ENCODE data around the gene MIOS.
A peak's percentile ranks its signal among the peaks of the same experiment; 100 is the strongest.
"Not testable (repeated sequence)": the region's sequence is repeated elsewhere in the genome, so short reads cannot be mapped to it uniquely, and the experiment has no call there.

MIOS gene

GRCh38 chr7:7651479-7651878 is 84.8 kb downstream of the MIOS start:
- DNase-seq = no peak

GRCh38 chr7:7652798-7653540 is 86.3 kb downstream of the MIOS start:
- no peak for DNase-seq

DNA sequence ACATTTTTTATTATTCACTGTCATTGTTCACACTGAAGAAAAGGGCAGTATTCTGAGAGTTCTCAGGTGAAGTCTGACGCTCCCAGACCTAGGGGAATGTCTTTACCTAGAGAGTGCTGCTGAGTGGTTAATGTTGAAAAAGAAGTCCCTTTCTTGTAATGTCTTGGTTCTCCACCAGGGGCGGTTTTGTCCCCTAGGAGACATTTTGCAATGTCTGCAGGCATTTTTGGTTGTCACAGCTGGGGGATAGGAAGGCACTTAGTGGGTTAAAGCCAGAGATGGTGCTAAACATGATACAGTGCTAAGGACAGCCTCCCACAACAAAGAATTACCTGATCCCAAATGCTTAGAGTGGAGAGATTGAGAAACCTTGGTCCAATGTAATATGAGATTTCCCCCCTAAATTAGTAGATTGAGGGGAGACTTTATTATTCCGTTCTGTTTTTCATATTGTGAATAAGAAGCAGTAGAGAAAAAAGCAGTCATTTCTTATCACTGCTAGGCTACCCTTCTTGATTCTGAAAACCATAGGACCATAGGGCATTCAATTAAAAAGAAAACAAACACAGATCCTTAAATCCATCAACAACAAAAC is 87.0 kb downstream of the MIOS start:
- DNase-seq = peak; percentile 67

GRCh38 chr7:7654964-7655715 is 88.5 kb downstream of the MIOS start:
- no peak for DNase-seq

GRCh38 chr7:7656459-7656858 is 89.8 kb downstream of the MIOS start:
- not testable (repeated sequence) for DNase-seq

Measured in NCI-H69 (cell line).